HG02973 (cell line): Measurements from ENCODE around the gene NAV1.
A peak's percentile ranks its signal among the peaks of the same experiment; 100 is the strongest.
"Not testable (repeated sequence)": the region's sequence is repeated elsewhere in the genome, so short reads cannot be mapped to it uniquely, and the experiment has no call there.

Experiments
- ATAC-seq: cut with Tn5 transposase; IDR thresholded peaks from one replicate; pipeline ENCODE4 v1.9.1; 2021; ENCODE audit warnings: moderate library complexity; ENCODE audit not compliant: unreplicated experiment

NAV1 gene

DNA sequence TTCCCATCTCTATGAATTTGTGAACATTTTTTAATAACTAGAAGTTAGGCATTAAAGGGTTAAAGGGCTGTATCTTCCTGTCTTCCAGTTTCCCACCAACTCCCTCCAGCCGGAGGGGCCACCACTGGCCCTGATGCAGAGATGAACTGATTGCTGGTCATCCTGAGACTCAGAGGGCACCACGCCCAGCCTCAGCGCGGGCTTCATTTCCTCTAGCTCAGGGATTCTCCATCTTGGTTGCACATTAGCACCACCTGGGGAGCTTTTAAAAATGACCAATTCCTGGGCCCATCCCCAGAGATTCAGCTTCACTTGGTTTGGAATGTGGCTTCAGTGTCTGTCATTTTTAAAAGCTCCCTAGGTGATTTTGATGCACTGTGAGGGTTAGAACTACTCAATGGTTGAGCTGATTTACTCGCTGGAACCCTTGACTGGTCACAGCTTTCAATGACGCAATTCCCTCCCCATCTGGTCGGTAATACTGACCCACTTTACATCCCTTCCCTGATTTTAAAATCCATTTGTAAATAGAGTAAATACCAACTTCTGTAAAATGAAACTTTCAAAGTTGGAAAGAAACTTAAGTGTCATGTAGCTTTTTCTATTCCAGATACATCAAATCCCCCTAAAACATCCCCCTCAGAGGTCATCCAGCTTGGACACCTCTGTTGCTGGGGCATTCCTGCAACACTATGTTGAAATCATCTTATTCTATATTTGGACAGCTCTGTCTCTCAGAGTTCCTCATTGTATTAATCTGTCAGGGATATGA is 5.1 kb downstream of the NAV1 start:
- no peak for ATAC-seq

DNA sequence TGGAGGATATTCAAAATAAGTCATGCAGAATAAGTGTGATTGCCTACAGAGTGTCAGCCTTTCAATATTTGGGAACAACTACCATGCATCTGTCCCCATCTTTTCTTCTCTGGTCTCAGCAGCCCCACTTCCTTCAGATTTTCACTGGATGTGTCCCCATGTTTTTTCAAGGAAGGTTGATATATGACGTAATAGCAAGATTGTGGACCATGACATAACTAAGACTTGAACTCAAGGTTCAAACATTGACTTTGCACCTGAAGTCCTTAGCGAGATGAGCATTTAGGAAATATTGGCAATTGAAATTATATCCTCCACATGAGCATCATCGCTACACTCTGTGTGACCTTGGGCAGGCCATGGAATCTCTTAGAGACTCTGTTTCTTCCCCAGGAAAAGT is 5.8 kb downstream of the NAV1 start:
- no peak for ATAC-seq

DNA sequence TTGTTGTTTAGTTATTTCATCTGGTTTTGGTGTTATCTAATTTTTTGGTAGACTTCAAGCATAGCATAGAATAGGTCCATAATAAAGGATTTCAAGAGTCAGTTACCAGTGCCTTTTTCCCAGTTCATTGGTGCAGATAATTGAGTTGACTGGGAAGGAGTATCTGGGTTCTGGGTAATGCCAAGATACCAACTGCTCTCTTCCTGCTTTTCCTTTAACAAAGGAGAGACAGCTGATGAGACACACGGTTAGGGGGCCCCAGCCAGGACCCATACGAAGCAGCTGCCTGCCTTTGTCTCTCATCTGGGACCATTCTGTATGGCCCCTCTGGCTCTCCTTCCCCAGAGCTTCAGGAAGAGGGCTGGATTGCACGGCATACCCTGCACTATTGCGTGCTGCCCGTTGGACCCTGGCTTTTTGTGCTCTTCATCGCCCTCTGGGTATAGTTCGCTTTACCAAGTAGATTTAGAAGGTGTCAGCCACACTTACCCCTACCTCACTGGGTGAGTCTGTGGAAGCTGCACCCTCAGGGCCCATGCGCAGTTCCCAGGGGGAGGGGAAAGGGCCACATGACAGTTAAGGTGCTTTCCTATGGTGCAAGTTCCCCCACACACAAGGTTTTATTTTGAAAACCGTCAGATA is 7.0 kb downstream of the NAV1 start:
- no peak for ATAC-seq

DNA sequence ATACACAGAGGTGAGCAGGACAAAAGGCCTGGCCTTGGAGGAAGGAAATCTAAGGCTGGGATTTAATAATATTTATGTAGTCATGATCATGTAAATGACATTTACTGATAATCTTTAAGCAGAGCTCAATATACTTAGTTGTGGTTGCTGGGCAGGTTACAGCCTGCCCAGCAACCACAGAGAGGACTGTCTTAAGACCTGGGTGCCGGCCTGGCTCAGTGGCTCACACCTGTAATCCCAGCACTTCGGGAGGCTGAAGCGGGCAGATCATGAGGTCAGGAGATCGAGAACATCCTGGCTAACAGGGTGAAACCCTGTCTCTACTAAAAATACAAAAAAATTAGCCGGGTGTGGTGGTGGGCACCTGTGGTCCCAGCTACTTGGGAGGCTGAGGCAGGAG is 10.6 kb downstream of the NAV1 start:
- ATAC-seq = not testable (repeated sequence)

DNA sequence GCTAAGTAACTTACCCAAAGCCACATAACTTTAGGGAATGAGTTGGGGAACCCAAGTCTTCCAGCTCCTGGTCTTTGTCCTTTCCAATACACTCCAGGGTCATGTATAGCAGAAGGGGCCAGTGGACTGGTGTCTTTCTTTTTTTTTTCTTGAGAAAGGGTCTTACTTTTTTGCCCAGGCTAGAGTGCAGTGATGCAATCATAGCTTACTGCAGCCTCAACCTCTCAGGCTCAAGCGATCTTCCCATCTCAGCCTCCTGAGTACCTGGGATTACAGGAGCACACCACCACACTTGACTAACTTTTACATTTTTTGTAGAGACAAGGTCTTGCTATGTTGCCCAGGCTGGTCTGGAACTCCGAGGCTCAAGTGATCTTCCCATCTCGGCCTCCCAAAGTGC is 12.2 kb downstream of the NAV1 start:
- no peak for ATAC-seq

DNA sequence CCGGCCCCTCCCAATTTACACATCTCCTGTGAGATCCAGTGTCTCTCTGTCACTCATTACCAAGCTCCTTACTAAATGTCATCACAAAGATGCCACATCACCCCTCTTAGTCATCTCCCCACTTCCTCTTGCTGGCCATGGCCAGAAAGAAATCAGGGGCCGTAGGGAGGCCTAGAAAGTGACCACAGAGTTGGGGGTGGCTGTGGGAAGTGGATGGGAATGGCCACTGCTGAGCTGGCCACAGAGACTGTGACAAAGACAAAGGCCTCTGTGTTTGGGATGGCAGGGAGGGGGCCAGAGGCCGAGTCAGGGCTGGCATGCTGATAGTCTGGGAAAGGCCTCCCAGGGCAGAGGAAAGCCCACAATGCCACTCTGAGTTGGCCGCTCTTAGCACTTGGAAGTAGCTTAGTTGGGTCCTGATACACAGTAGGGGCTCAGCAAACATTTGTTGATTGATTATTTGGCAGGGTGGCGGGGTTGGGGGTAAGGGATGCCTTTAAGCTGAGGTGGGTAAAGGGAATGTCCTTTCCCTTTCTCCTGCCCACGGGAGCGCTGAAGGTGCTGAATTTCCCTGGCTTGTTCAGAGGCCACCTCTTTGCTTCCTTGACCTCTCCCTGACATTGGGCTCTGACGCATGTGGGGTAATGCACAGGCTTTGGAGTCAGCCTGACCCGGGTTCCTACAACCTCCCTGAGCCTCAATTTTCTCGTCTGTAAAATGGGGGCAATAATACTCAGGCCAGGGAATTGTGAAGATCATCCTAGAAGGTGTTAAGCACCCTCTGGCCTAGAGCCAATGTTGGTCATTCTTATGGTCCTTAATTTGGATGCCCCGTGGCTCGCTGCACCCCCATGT is 13.2 kb downstream of the NAV1 start:
- no peak for ATAC-seq

DNA sequence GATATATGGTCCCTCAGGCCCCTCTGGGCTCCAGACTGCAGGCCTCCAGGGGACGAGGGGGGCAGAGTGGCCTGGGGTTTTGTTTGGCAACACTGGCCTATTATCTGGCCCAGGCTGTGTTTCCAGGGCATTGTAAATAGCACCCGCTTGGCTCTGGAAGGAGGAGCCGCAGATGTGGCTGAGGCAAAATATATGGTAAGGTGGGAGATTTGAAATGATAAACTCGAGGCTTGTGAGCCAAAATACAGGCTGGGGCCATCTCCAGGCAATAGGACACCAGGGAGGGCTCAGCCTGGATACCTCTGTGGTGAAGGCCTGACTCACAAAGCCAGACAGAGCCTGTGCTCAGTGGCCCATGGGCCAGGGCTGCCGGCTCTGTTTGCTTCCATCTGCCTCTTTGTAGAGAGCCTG is 14.0 kb downstream of the NAV1 start:
- ATAC-seq = no peak

DNA sequence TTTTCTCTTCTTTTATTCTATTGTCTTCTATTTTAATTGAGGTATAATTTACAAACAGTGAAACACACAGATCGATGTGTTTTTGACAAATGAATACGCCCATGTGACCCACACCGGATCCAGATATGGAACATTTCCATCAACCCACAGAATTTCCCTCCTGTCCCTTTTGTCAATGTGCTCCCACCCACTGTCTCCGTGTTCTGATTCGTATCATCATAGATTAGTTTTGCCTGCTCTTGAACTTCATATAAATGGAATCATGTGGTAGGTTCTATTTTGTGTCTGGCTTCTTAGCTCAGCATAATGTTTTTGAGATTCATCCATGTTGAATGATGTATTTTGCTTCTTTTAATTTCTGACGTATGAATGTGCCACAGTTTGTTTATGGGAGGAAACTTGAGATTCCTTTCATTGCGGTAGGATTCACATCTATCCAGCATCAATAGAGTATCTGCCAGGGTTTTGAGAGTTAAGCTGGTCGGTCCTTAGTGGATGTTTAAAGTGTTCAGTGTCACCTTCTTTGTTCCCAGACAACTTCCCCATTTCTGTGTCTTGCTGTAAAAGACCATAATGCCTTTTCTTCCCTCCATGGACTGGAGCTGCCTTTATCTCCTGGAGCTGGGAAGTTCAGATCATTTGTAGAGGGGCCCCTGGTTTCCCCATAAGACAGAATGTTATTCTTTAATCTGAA is 14.7 kb downstream of the NAV1 start:
- no peak for ATAC-seq

DNA sequence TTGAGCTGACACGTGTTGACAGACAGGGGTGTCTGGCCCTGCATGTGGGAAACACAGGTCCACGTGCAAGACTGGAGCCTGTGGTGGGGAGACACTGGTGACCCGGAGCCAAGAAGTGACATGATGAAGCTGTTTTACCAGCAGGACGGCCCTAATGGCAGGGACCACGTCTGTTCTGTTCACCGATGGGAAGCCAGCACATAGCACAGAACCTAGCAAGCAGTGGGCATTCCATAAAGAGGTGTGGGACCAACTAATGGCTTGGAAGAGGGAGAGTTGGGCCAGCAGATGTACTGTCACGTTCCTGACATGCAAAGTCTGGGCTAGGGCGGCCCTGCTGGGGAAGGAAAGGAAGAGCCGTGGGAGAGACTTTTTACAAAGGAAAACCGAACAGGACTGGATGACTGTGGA is 15.3 kb downstream of the NAV1 start:
- ATAC-seq = no peak

DNA sequence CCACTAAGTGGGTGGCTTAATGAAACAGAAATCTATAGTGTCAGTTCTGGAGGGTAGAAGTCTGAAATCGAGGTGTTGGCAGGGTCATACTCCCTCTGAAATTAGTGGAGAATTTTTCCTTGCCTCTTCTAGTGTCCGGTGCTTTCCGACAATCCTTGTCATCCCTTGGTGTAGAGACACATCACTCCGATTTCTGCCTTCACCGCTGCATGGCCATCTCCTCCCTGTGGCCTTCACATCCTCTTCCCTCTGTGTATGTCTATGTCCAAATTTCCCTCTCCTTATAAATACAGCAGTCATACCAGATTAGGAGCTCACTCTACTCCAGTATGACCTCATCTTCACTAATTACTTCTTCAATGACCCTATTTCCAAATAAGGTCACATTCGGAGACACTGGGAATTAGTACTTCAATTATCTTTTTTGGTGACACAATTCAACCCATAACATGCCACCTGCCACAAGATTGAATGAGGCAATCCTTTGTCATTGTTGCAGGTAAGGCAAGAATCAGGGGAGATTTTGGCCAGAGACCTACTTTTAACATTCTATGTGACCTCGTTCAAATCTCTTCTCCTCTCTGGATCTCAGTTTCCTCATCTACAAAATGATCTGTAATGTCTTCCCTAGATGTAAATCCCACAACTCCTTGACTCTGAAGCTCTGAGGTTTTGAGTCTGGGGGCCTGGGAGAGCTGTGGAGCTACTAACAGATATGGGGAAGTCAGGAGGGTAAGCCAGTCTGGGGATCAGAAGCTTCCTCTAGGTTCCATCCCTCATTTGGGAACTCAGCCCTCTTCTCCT is 16.1 kb downstream of the NAV1 start:
- no peak for ATAC-seq

DNA sequence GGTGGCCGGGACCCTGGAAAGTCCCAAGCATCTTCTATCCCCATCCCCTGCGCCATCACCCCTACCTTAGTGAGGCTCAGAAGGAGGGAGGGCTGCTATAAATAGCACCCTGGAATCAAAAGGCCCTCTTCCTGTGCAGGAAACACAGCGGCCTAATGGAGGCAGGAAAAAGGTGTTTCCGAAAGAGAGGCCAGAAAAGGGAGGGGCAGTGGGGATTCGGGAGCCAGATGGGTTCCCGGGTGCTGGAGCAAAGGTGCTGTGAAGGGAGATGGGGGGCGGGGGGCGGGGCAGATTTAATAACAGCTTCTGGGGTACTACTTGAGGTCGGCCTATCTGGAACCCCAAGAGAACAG is 16.6 kb downstream of the NAV1 start:
- no peak for ATAC-seq

DNA sequence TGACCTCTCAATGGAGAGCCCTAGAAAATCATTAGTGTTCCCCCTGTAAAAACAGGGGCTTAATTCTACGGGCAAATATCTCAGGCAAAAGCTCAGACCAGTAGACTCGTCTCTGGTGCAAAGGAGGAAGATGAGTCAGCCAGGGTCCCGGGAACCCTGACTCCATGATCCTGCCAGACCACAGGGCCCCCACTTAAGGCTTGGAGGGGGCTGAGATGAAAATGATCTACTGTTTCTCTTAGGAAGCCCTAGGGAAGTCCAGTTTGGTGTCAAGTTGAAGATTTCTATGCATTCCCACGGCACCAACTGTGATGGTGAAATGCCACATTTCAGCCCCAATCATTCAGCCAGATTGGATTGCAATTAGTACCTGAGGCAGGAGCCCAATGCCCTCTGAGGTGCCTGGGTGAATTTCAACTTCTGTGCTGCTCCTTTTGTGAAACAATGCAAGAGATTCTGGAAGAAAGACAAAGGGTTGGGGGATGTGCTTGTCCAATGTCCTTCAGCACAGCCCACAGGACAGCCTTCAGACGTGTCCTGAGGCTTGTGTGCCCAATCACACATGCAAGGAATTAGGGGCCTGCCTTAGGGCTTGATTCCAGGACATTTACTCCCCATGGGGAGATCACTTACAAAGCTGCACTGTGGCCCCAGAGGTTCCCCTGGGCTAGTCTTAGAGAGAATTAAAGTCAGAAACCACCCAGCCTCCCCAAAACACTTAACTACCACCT is 18.1 kb downstream of the NAV1 start:
- ATAC-seq = no peak

DNA sequence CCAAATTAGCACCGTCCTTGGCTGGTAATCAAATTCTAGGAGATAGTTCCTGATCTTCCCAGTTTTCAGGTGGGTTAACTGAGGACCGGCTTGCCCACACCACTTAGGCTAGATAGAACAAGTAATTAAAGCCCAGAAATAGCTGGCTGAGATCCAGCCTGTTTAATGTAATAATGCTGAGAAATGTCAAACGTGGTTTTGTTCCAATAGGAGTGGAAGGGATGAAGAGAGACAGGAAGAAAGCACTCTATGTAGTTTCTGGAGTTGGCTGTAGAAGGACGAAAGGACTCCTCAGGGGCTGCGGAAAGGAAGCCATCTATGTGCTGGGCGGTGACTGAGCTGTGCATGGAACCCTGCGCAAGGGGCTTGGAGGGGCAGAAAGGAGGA is 18.6 kb downstream of the NAV1 start:
- no peak for ATAC-seq

DNA sequence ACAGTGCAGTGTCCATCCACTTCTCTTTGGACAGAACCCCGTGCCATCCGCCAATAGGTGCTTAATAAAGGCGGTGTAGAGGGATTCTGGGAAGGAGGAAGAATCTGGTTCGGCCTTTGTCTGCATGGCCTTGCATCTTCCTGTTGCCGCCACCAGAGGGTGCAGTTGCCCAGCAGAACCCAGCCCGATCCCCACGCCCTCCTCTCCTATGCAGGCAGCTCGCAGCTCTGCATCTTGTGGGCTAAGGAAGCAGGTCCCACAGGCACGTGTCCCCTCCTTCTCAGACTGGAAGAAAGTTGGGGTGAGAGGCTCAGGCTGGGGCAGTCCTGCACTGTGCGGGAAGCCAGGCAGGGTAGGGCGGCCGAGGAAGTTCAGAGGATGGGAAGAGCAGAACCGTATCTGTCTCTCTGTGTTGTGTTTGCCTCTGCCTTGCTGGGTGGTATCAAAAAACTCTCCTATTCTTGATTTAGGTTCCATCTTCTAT is 20.8 kb downstream of the NAV1 start:
- ATAC-seq = peak; percentile 79

DNA sequence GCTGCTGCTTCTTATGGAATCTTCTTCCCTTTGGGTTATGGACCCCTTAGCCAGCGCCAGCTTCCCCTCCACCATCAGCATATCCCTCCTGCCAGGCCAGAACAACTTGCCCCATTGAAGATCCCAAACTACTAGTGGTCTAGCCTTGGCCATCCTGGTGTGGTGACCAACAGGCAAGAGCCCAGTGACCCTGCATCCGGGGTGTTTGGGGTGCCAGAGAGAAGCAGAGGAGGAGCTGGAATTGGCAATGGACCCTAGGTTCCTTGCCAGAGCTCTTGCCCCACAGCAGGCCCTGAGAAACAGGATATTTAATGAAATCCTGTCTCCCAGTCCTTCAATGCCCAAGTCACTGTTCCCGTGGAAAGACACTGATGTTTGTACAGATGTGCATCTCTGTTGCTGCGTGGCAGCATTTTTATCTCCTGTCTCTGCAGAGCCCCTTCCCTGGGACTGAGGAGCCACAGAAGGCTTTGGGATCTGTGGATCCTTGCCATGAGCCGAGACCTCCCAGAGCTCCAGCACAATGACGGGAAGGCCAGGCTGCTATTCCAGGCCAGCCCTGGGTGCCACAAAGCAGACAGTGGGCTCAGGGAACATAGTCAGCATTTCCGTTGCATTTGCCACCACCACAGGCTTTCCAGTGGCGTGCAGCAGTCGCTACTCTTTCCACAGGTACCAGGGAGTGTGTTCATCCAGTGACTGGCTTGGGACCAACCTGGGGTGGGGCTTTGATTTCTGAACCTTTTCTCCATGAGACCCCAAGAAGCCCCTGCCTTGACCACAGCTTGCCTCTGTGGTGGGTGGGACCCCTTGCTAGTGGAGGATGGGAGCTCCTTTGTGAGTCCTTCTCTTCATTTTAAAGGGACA is 21.6 kb downstream of the NAV1 start:
- no peak for ATAC-seq

DNA sequence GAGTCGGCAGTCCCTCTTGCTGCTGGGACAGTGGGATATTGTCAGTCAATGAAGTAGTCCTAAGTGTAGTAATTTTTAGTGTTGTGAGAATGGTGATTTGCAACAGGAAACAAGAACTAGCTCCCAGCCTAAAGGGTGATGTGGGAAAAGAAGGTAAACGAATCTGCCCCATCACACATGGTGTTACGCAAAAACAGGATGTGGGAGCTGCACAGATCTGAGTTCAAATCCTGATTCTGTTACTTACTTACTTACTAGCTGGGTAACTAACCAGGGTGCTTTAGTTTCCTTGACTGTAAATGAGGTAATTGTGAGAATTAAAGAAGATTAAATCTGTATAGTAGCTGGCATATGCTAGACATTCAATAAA is 22.3 kb downstream of the NAV1 start:
- no peak for ATAC-seq

DNA sequence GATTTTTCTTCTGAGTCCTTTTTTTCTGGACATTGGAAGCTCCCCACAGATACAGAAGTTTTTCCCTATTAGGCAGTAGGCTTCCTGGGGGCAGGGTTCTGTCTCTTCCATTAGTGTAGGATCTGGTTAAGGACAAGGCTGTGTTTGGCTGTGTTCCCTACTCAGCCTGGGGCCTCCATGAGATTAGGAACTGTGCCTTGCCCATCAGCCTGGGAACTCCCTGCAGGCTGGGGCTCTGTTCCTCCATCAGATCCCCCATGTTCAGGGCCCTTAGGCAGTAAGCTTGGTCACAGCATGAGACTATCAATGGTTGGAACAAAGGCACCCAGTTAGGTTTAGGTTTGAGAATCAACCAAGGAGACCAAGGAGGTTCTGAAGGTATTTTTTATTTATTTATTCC is 22.7 kb downstream of the NAV1 start:
- no peak for ATAC-seq

DNA sequence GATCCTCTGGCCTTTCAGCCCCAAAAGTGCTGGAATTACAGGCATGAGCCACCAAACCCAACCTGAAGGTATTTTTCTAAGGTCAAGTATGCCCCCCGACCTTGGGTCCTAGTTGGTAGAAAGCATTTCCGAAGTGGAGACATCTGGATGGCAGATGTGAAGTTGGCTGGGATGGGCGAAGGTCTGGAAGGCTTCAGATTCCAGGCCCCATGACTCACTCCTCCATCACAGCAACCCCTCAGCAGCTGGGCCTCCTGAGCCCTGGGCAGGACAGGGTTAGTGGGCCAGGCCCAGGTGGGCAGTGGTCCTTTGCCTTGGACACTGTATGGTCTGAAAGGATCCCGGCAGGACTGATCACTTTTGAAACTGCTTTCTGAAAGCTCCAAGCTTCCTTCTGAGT is 23.3 kb downstream of the NAV1 start:
- ATAC-seq = no peak
